Right forelimb (tissue), 1 donor: ENCODE measurements around the gene EXD3.
"Not testable (repeated sequence)": the region's sequence is repeated elsewhere in the genome, so short reads cannot be mapped to it uniquely, and the experiment has no call there.

Experiments
- DNase-seq: peaks from one replicate; pipeline ENCODE4 v3.0.0-alpha.2; 2018

EXD3 gene

GRCh38 chr9:137354845-137355760, 67.9 kb downstream of the EXD3 start:
- DNase-seq: no peak

- DNase-seq: peak; percentile 38
These were observed 68.7 kb downstream of the EXD3 start for GRCh38 chr9:137354153-137354844.

GRCh38 chr9:137353223-137354152, 69.5 kb downstream of the EXD3 start:
- no peak for DNase-seq

- no peak for DNase-seq
These were observed 70.3 kb downstream of the EXD3 start for GRCh38 chr9:137352511-137353222.

- DNase-seq: no peak
These were observed 71.0 kb downstream of the EXD3 start for GRCh38 chr9:137351781-137352501.

GRCh38 chr9:137350696-137351584, 72.0 kb downstream of the EXD3 start:
- no peak for DNase-seq

GRCh38 chr9:137349471-137350033, 73.4 kb downstream of the EXD3 start:
- no peak for DNase-seq

DNA sequence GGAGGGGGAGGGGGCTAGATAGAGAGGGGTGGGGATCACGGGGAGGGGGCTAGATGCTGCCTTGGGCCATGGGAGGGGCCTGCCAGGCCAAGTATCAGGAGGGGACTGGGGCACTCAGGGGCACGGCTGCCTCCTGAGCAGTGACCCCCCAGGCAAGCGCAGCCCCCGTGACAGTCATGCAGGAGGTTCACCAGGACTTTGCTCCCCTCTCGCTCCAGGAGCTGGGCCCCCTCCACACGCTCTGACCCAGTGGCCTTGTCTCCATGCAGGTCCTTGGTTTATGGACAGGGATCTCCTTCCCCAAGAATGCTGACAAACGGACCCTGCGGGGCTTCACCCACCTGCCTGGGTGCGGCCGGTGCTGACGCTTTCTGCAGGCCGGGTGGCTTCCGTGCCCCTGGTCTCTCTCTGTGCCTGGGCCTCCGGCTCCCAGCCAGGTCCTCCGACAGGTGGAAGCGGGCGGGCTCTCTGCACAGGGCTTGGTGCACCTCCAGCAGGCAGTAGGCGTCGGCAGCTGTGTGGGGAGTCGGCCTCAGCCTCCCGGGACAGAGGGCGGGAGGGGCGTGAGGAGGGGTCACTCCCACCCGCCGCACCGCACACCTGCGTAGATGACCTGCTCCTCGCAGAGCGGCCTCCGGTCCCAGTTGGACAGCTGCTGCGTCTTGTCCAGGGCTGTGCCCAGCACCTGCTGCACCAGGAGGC, 74.0 kb downstream of the EXD3 start:
- no peak for DNase-seq

DNA sequence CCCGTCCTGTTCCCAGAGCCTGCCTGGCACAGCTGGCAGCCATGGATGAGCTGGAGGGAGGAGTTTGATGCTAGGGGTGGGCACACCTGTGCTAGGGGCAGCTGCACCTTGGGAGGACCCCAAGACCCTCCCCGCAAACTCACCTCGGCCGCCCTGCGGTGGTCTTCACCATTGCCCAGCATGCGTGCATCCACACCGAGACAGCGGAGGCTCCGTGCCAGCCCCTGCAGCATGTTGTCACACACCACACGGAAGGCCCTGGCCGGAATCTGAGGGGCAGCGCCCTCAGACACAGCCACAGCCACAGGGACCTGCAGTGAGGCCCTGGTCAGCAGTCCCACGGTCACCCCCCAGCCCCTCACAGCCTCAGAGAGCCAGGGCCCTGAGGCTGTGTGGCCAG, 75.0 kb downstream of the EXD3 start:
- DNase-seq: no peak

DNA sequence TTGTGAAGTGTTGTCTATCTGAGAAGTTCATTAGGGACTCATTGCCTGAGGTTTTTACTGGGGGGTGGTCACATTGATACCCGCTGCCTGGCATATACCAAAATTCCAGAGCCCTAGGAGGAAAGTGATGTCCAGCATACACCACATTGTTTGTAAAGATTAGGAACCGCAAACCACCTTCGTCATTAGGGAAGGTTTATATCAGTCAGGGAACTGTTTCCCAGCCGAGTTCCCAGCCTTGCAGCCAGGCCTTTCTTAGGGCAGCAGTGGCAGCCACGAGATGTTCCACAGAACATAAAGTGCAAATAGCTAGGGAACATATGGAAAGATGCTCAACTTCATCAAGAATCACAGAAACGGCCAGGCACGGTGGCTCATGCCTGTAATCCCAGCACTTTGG, 80.5 kb downstream of the EXD3 start:
- no peak for DNase-seq

DNA sequence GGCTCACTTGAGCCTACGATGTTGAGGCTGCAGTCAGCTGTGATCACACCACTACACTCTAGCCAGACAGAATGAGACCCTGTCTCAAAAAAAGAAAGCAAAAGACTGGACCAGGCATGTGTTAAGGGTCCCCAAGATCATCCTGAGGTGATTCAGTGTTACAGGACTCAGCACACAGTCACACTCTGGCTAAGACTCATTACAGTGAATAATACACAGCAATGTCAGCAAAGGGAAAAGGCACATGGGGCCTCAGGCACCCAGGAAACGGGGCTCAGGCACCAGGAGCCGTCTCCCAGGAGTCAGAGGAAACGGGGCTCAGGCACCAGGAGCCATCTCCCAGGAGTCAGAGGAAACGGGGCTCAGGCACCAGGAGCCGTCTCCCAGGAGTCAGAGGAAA, 81.7 kb downstream of the EXD3 start:
- no peak for DNase-seq

- not testable (repeated sequence) for DNase-seq
These were observed 83.0 kb downstream of the EXD3 start for GRCh38 chr9:137339908-137340462.

DNA sequence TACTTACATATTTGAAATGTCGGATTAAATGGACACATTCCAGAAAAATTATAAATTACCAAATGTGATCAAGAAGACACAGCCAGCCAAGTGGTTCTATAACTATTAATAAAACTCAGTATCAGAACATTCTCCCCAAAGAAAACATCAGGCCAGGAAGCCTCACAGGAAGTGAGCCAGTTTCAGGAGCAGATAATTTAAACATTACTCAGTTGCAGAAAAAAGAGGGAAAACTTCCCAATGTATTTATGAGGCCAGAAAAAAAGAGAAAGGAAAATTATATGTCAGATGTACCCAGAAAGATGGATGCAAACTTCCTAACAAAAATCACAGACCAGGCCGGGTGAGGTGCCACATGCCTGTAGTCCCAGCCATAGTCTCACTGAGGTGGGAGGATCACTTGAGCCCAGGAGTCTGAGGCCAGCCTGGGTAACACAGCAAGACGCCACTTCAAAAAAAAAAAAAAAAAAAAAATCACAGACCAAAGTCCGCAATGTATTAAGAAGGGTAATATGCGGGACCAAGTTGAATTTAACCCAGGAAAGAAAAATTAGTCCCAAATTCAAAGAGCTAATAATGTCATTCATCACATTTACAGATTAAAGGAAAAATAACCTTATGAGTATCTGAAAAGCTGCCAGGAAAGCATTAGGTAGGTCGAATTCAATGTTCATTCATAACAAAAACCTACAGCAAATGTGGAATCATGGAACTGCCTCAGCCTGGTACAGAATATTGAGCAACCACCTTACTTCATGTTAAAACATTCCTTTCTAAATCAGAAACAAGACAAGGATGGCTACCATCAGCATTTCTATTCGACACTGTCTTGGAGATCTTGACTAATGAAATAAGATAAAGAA, 83.7 kb downstream of the EXD3 start:
- no peak for DNase-seq

DNA sequence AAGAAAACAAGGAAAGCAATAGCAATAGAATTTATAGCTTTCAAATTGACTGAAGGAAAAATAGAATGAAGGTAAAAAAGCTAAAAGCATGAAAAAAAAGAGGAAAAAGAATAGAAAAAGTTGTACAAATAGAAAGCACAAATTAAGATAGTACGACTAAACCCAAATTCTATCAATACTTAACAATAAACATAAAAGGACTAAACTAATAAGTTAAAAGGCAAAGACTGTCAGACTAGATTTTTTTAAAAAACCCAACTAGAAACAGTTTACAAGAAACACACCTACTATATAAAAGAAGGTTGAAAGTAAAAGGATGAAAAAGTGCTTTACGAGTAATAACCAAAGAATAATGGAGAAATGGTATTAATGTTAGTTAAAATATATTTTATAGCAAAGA, 86.2 kb downstream of the EXD3 start:
- DNase-seq: no peak

DNA sequence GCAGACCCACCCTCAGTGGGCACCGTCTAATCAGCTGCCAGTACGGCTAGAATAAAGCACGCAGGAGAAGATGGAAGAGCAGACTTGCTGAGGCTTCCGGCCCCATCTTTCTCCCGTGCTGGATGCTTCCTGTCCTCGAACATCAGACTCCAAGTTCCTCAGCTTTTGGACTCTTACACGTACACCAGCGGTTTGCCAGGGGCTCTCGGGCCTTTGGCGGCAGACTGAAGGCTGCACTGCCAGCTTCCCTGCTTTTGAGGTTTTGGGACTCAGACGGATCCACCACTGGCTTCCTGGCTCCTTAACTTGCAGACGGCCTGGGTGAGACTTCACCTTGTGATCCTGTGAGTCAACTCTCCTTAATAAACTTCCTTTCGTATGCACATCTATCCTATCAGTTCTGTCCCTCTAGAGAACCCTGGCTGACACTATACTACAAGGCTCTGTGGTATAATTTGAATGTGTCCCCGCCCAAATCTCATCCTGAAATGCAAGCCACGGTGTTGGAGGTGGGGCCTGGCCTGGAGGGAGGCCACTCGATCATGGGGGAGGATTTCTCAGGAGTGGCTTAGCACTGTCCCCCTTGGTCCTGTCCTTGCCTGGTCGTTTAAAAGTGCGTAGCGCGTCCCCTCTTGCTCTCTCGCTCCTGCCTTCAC, 89.8 kb downstream of the EXD3 start:
- no peak for DNase-seq

- DNase-seq: no peak
These were observed 91.0 kb downstream of the EXD3 start for GRCh38 chr9:137331929-137332328.

DNA sequence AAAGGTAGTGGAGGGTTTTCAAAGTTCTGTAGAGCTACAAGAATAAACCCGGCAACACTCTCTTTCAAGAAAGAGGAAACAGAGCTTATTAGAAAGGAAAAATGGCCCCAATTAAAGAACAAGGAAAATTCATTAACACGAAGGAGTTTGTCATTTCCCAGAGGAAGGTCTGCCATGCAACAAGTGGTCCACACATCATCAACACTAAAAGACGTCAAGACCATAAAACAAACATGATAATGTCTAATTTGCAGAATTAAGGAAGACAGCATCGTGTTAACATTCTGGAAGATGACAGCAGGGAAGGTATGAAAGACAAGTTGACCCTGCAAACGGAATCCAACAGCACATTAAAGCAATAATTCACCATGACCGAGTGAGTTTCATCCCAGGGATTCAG, 92.3 kb downstream of the EXD3 start:
- no peak for DNase-seq

DNA sequence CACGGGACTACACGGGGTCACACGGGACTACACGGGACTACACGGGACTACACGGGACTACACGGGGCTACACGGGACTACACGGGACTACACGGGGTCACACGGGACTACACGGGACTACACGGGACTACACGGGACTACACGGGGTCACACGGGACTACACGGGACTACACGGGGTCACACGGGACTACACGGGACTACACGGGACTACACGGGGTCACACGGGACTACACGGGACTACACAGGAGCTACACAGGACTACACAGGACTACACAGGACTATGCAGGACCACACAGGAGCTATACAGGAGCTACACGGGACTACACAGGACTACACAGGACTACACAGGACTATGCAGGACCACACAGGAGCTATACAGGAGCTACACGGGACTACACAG, 93.4 kb downstream of the EXD3 start:
- DNase-seq: not testable (repeated sequence)
